Myometrial cell (primary cell): ENCODE data around the gene CYP19A1. TPM values are rescaled to one million over a fixed set of nuclear protein-coding genes. Genes with fewer than 3 reads are reported as not detected.

Source experiments
- total RNA-seq: library from RNA; depleted of rRNA; stranded (reverse); fragments of >200 nt; gene quantifications from 2 replicates; pipeline ENCODE4 v1.2.3, GENCODE V29; 2015

Gene CYP19A1
- total RNA-seq: not detected in 2 replicates

DNA sequence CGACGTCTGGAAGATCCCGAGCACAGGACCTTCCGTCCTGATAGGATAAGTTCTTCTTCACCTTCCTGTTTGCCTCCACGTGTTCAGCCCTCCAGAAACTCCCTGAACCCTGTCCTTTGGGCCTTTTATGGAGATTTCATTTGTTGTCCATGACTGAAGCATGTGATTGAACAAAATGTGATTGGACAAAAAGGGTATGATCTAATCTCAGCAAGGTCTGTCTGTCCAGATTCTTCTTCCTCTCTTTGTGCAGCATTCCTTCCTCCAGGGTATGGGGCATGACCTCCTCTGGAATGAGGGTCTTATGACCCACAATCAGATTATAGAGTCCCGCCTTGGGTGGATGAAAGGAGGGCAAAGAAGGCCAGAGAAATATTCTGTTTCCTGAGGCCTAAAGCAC is at the start of gene CYP19A1:
TSS of gene CYP19A1 (minus strand) at position 101 of the 400 bp plus-strand sequence. CDS start 95,684 bp downstream, outside the sequence.

DNA sequence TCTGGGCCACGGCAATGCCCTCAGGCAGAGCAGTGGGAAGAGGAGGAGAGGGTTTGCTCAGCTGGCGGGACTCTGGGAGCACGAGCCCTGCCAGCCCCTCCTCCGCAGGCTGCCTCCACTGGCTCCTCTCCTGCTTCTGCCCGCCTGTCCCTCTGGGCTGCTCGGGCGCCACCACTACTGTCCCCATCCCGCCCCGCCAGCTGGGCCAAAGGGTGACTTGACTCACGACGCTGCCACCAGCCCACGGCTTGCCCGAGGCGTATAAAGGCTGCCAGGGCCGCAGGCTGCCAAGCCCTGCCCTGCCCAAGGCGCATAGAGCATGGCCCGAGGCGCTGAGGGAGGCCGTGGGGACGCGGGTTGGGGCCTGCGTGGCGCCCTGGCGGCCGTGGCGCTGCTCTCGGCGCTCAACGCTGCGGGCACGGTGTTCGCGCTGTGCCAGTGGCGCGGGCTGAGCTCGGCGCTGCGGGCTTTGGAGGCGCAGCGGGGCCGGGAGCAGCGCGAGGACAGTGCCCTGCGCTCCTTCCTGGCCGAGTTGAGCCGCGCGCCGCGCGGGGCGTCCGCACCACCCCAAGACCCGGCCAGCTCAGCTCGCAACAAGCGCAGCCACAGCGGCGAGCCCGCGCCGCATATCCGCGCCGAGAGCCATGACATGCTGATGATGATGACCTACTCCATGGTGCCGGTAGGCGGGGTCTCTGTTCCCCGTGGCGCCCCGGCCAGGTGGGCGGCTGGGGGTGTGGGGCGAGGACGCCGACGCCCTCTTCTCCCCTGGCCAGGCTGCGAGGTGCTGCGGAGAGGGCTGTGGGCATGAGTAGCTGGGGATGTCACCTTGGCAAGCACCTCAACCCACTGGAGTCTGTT is 3.2 kb upstream of the CYP19A1 start, which contains the start of gene GLDN:
TSS of gene GLDN (plus strand) at position 290 of the 861 bp plus-strand sequence. CDS start at position 320, 30 bp downstream.

Other genes with a start within 250 kb of the CYP19A1 start
- gene TNFAIP8L3, start 243.7 kb downstream of the CYP19A1 start, total RNA-seq: 4.1 and 5.8 TPM in 2 replicates
- gene GLDN, start 3.1 kb upstream of the CYP19A1 start, total RNA-seq: 0.29 and 0.53 TPM in 2 replicates